Natural killer cell treated with Interleukin-12 subunit alpha and Interleukin-12 subunit beta and Interleukin-15 and Interleukin-18, amount 100 ng/mL, for 72 hours (primary cell): ENCODE data around the gene SCLY. TPM values are rescaled to one million over a fixed set of nuclear protein-coding genes. Genes with fewer than 3 reads are reported as not detected.

Experiments
- ATAC-seq, 2 donors: fragments of 150-1000 bp; cut with Tn5 transposase in 1 of 2; sonication (Bioruptor Pico), chemical (Tn5 transposase) in 1 of 2; 2 replicates each; pipeline ENCODE4 v1.10.0; 2021
- DNase-seq: peaks from one replicate; pipeline ENCODE4 v3.0.0; 2022; ENCODE audit warnings: low spot score
- H3K27ac Mint-ChIP-seq, 2 donors: 1 replicate in 1 of 2; 2 replicates in 1 of 2; pipeline ENCODE4 v1.8.0; 2022; ENCODE audit warnings: mixed read lengths in 2 of 2, mild to moderate bottlenecking in 1 of 2, moderate library complexity in 1 of 2
- H3K27me3 Mint-ChIP-seq, 2 donors: 1 replicate in 1 of 2; 2 replicates in 1 of 2; pipeline ENCODE4 v1.8.0; 2022; ENCODE audit warnings: mixed read lengths in 2 of 2
- H3K36me3 Mint-ChIP-seq: one replicate; pipeline ENCODE4 v1.8.0; 2022; ENCODE audit warnings: mixed read lengths
- H3K4me1 Mint-ChIP-seq, 2 donors: 1 replicate in 1 of 2; 2 replicates in 1 of 2; pipeline ENCODE4 v1.8.0; 2022; ENCODE audit warnings: low read depth in 2 of 2, mixed read lengths in 2 of 2, mild to moderate bottlenecking in 1 of 2
- H3K4me3 Mint-ChIP-seq: one replicate; pipeline ENCODE4 v1.8.0; 2022; ENCODE audit warnings: mixed read lengths
- H3K9me3 Mint-ChIP-seq: 2 replicates; pipeline ENCODE4 v1.8.0; 2022; ENCODE audit warnings: mixed read lengths
- total RNA-seq, 2 donors: library from RNA; stranded (reverse); gene quantifications; one replicate each; pipeline ENCODE4 v1.2.3, GENCODE V29; 2022

The SCLY gene
- total RNA-seq, 2 donors from 2014 or later, result 46.5 to 99.5 TPM

DNA sequence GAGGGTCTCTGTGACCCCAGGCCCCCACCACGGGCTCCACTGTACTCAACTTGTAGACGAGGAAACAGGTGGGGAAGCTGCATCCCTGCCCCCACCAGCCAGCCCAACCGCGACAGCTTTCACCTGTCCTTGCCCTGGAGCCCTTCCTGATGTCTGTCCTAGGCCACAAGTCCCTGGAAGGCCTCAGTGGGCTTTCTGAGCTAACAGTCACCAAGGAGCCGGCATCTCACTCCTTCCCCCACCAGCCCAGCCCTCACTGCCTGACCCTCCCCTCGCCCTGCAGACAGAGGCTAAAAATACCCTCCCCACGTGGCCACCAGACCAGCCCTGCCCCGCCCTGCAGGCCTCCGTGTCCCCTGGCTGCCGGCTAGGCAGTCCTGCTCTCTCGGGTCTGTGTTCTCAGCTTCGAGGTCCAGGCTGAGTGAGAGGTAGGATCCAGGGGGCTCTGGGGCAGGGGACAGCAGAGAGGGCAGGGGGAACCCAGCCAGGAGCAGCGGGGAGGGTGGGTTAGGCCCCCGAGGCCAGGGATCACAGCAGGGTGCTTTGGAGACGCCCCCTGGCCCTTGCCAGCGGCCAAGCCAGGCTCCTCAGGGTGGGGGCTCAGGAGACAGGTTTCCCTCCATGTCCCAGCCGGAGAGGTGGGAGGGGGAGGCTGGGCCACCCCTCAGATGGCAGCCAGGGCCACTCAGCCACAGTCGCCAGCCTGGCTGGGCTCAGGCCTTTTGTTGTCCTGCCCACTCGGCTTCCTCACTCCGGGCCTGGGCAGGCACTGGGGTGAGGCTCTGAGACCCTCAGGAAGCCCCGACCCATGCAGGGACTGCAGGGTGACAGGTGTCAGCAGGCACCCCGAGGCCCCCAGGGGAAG, 77.8 kb downstream of the SCLY start, which contains the start of gene KLHL30:
TSS of gene KLHL30 (plus strand) at position 338 of the 865 bp plus-strand sequence. CDS start 2,087 bp downstream, outside the sequence.
- Mint-ChIP-seq H3K4me1 (peaks cover 0 to 12% of the 10 kb centered on the region in 2 donors), H3K4me3 (no peak within 1 kb of the TSS), H3K27ac (no peak within 1 kb of the TSS), H3K9me3 (no peaks in the 10 kb centered on the region), H3K27me3 (no peaks in the 10 kb centered on the region), H3K36me3 (no peaks in the 10 kb centered on the region)
- DNase-seq, result no peak
- ATAC-seq, result no peak

DNA sequence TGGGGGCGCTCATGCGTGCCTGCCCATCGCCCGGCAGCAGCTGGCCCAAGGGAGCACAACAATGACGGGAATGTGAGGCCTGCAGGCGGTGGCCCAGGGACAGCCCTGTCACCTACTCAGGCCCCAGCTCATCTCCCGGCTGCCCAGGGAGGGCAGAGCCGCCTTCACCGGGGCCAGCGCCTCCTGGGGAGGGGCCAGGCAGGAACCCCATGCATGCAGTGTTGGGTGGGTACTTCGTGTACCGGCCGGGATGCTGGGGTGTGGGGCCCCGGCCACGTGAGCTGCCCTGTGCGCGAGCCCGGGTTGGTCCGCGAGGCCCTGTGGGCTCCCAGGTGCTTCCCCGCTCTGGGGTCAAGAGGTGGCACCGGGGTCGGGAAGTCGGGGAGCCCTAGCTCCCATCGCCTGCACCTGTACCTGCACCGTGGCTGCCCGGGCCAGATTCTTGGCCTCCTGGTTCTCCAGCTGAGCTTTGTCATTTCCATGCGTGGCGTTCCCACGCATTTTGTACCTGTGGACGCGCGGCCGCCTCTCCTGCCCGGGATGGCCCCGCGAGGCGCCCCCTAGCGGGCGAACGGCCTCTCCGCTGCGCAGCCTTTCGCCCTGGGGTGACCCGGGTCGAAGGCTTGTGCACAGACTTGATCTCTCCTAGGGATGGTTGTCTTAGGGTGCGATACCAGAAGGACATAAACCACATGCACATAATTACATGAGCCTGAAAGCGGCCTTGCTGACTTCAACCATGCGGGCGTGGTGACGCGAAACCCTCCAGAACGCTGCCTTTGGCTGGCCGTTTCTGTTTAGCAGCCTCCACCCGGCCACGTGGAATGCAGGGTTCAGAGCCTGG, 78.6 kb downstream of the SCLY start:
- no peak for DNase-seq
- ATAC-seq, result no peak
- no peak overlapping the region for H3K27ac Mint-ChIP-seq
- H3K27me3 Mint-ChIP-seq, result no peaks in the 10 kb centered on the region
- H3K4me1 Mint-ChIP-seq, result peaks cover 0 to 17% of the 10 kb centered on the region in 2 donors
- H3K36me3 Mint-ChIP-seq, result no peaks in the 10 kb centered on the region
- H3K9me3 Mint-ChIP-seq, result no peaks in the 10 kb centered on the region
- H3K4me3 Mint-ChIP-seq, result no peak overlapping the region

DNA sequence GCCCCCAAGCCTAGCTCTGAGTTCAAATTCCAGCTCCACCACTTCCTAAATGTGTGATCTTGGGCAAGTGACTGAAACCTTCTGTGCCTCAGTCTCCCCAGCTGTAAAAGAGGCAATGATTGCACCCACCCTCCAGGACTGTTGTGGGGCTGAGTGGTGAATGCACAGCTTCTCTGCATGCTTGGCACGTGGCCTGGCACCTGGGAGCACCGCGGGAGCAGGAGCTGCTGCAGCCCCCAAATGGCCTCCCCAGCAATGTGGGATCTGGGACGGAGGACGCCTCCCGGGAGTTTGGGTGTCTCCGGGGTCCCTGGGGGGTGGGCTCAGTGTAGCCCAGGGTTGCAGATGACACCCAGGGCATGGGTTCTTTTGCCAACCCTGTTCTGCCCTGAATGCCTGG, 79.2 kb downstream of the SCLY start:
- Mint-ChIP-seq H3K36me3 (no peaks in the 10 kb centered on the region), H3K9me3 (no peaks in the 10 kb centered on the region), H3K4me3 (no peak overlapping the region), H3K27ac (no peak overlapping the region), H3K27me3 (no peaks in the 10 kb centered on the region), H3K4me1 (peaks cover 0 to 17% of the 10 kb centered on the region in 2 donors)
- ATAC-seq, result no peak
- no peak for DNase-seq

DNA sequence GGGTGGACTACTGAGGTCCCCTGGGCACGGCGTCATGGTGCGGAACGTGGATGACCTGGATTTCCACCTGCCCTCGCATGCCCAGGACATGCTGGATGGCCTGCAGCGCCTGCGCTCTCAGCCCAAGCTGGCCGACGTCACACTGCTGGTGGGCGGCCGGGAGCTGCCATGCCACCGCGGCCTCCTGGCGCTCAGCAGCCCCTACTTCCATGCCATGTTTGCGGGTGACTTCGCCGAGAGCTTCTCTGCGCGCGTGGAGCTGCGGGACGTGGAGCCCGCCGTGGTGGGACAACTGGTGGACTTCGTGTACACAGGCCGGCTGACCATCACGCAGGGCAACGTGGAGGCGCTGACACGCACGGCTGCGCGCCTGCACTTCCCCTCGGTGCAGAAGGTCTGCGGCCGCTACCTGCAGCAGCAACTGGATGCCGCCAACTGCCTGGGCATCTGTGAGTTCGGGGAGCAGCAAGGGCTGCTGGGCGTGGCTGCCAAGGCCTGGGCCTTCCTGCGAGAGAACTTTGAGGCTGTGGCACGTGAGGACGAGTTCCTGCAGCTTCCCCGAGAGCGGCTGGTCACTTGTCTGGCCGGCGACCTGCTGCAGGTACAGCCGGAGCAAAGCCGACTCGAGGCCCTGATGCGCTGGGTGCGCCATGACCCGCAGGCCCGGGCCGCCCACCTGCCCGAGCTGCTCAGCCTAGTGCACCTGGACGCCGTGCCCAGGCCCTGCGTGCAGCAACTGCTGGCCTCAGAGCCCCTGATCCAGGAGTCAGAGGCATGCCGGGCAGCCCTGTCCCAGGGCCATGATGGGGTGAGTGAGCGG, 80.1 kb downstream of the SCLY start:
- H3K36me3 Mint-ChIP-seq, result no peaks in the 10 kb centered on the region
- no peak overlapping the region for H3K27ac Mint-ChIP-seq
- peaks cover 0 to 17% of the 10 kb centered on the region in 2 donors for H3K4me1 Mint-ChIP-seq
- ATAC-seq (no peak), DNase-seq (no peak)
- no peaks in the 10 kb centered on the region for H3K27me3 Mint-ChIP-seq
- H3K4me3 Mint-ChIP-seq, result no peak overlapping the region
- no peaks in the 10 kb centered on the region for H3K9me3 Mint-ChIP-seq

DNA sequence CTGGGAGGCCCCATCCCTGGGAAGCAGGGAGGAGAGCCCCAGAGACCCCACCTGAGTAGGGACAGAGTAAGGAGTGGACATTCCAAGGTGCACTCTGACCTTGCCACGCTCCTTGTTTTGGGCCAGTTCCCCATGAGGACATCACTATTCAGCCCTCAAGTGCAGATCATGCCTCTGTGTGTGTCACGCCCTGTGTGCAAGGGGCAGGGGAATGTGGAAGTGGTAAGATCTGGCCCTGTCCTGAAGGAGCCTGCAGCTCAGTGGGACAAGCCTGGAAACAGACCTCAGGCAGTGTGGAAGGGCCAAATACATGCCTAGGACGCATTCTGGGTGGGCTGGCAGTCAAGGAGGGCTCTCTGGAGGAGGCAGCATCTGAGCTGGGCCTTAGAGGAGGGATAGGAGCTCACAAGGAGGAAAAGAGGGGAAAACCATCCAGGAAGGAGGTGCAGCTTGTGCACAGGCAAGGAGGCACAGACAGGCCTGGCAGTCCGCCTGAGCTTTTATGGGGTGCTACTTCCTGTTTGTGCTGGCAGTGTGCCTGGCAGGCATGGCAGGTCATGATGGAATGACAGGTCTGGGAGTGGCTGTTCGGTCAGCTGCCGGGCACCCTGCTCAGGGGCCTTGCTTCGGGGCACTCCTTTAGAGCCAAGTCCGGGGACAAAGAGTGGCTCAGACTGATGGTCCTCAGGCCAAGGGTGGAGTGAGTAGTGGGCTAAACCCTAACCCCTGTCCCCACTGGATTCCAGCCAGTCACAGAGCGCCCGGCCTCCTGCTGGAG, 80.9 kb downstream of the SCLY start:
- ATAC-seq, result no peak
- DNase-seq, result no peak
- H3K4me3 Mint-ChIP-seq, result no peak overlapping the region
- H3K27me3 Mint-ChIP-seq, result no peaks in the 10 kb centered on the region
- peaks cover 0 to 17% of the 10 kb centered on the region in 2 donors for H3K4me1 Mint-ChIP-seq
- H3K9me3 Mint-ChIP-seq, result no peaks in the 10 kb centered on the region
- H3K36me3 Mint-ChIP-seq, result no peaks in the 10 kb centered on the region
- H3K27ac Mint-ChIP-seq, result no peak overlapping the region

DNA sequence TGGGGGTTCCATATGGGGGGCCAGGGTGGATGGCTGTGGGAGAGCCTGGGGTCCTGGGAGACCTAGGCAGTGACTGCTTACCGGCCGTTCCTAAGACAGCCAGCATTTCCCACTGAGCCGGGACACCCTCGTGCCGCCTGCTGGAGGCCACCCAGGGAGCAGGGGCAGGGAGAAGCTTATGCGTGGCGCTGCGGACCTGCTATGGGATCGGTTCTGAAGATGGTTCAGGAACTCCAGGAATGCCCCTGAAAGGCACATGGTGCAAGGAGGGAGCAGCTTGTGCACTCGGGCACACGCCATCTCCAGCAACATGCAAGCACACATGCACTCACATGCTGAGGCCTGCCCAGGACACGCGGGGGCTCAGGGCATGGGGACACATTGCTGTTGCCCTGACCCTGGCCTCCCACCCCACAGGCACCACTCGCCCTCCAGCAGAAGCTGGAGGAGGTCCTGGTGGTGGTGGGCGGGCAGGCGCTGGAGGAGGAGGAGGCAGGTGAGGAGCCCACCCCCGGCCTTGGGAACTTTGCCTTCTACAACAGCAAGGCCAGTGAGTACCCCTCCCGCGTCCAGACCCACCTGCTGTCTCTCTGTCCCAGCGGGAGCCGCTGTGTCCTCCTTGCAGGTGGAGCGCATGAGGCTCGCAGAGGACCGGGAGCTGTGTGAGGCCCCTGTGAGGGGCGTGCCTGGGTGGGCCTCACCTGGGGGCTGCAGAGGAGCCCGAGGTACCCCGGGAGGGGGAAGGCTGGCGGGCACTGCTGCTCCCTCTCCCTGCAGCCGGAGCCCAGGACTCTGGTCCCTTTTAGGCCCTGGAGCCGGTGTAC, 81.8 kb downstream of the SCLY start:
- H3K4me1 Mint-ChIP-seq, result peaks cover 0 to 17% of the 10 kb centered on the region in 2 donors

DNA sequence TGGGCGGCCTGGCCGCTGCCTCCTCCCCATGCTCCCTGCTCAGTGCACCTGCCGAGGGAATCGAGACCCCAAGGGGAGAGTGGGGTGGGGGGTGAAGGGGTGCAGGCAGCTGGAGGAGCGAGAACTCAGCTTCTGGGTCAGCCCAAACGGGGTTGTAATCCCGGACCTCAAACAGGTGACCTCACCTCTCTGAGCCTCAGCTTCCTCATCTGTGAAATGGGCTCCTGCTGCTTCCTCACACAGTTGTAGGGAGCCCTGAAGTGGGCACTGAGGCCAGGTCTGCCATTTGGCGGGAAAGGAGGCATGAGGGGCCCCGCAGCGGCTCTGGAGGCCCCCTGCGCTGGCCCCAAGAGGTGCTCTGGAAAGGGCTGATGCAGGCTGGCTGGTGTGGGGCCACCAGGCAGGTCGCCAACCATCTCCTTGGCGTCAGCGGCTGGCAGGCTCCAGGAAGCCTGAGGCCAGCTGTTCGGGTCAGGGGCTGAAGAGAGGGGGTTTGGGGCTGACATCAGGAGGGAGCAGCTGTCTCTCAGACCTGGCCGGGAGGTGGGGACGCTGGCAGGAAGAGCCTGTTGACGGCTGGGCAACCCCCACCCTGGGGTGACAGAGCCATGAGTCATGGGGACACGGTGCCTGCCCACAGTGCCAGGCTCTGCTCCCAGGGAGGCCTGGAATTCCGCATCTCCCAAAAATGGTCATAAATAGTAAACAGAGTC, 82.6 kb downstream of the SCLY start:
- no peaks in the 10 kb centered on the region for H3K27me3 Mint-ChIP-seq
- H3K9me3 Mint-ChIP-seq, result no peaks in the 10 kb centered on the region
- DNase-seq (no peak), ATAC-seq (no peak)
- H3K4me3 Mint-ChIP-seq, result no peak overlapping the region
- peaks cover 0 to 17% of the 10 kb centered on the region in 2 donors for H3K4me1 Mint-ChIP-seq
- H3K36me3 Mint-ChIP-seq, result no peaks in the 10 kb centered on the region
- H3K27ac Mint-ChIP-seq, result no peak overlapping the region

More for the DNA sequence above, 81.8 kb downstream of the SCLY start:
- no peak overlapping the region for H3K4me3 Mint-ChIP-seq
- no peaks in the 10 kb centered on the region for H3K9me3 Mint-ChIP-seq
- H3K36me3 Mint-ChIP-seq, result no peaks in the 10 kb centered on the region
- ATAC-seq (no peak), DNase-seq (no peak)
- no peaks in the 10 kb centered on the region for H3K27me3 Mint-ChIP-seq
- H3K27ac Mint-ChIP-seq, result no peak overlapping the region

DNA sequence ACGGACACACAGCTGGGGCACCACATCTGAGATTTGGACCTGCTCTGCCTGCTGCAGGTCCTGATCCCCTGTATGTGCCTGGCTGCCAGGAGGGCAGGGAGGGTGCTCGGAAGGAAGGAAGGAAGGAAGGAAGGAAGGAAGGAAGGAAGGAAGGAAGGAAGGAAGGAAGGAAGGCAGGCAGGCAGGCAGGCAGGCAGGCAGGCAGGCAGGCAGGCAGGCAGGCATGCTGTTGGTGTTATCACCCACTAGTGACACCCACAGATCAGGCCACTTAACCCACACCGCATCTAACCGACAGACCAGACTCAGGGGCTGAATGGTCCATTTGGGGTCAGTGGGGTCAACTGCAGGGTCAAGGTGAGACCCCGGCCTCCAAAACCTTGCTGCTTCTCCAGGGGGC, 83.5 kb downstream of the SCLY start:
- Mint-ChIP-seq H3K4me3 (no peak overlapping the region), H3K4me1 (peaks cover 0 to 17% of the 10 kb centered on the region in 2 donors), H3K27me3 (no peaks in the 10 kb centered on the region), H3K27ac (no peak overlapping the region), H3K36me3 (no peaks in the 10 kb centered on the region), H3K9me3 (no peaks in the 10 kb centered on the region)
- DNase-seq, result no peak
- ATAC-seq, result no peak

DNA sequence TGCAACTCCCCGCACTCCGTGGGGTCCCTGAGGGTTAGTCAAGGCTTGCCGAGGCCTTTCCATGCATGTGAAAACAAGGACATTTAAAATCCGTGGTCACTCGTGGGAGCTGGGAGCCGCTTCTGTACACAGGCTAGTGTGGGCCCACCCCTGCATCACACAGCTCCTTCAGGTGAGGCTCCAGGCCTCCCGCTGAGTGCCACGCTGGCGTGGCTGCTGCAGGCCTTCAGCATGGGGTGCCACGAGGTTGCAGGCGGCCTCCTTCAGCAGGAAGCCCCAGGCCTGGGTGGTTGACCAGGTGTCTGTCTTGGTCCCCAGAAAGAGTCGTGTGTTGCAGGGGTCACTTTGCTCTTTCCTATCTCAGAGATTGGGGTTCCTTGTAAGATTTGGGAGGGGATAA, 84.2 kb downstream of the SCLY start:
- Mint-ChIP-seq H3K27me3 (no peaks in the 10 kb centered on the region), H3K4me1 (peaks cover 0 to 15% of the 10 kb centered on the region in 2 donors), H3K27ac (no peak overlapping the region), H3K9me3 (no peaks in the 10 kb centered on the region), H3K36me3 (no peaks in the 10 kb centered on the region), H3K4me3 (no peak overlapping the region)
- ATAC-seq (no peak), DNase-seq (no peak)

DNA sequence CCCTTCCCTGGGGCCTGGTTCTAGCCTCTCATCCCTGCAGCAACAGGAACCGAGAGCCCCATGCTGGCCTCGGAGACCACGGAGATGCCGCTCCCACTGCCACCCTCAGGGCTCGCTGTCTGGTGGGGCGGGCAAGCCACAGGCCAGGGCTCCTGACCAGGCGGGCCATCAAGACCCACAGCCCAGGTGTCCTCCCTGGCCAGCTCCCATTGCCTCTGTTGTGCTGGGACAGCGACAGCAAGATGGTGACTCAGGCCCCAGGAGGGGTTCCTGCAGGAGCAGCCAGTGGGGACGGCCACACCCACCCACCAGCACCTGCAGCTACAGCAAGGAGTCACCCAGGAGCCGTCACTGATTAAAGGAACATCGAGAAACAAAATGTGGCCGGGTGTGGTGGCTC, 85.0 kb downstream of the SCLY start:
- ATAC-seq (no peak), DNase-seq (no peak)
- no peaks in the 10 kb centered on the region for H3K9me3 Mint-ChIP-seq
- no peaks in the 10 kb centered on the region for H3K36me3 Mint-ChIP-seq
- no peaks in the 10 kb centered on the region for H3K27me3 Mint-ChIP-seq
- peaks cover 0 to 15% of the 10 kb centered on the region in 2 donors for H3K4me1 Mint-ChIP-seq
- no peak overlapping the region for H3K4me3 Mint-ChIP-seq
- H3K27ac Mint-ChIP-seq, result no peak overlapping the region

DNA sequence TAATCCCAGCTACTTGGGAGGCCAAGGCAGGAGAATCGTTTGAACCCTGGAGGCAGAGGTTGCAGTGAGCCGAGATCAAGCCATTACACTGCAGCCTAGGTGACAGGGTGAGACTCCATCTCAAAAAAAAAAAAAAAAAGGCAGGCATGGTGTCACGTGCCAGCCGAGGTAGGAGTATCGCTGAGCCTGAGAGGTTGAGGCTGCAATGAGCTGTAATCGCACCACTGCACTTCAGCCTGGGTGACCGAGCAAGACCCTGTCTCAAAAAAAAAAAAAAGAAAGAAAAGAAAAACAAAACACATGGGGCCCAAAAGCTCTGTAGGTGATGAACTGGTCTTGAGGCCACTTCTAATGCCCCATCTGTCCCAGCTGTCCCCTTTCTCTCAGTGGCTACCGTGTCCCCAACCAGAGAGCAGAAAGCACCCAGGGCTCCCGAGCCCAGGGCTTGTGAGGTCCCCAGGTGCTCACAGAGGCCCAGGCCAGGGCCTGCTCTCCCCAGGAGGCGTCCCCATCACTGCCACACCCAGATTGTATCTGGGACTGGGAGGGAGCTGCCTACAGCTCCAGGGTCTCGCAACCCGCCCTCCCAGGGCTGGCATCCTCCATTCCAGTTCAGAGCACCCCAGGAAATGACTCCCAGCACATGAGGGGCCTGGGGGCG, 86.2 kb downstream of the SCLY start:
- no peaks in the 10 kb centered on the region for H3K36me3 Mint-ChIP-seq
- no peak for ATAC-seq

More for the DNA sequence above, 86.2 kb downstream of the SCLY start:
- no peaks in the 10 kb centered on the region for H3K9me3 Mint-ChIP-seq
- no peak overlapping the region for H3K27ac Mint-ChIP-seq
- H3K27me3 Mint-ChIP-seq, result no peaks in the 10 kb centered on the region
- H3K4me3 Mint-ChIP-seq, result no peak overlapping the region
- DNase-seq, result no peak
- H3K4me1 Mint-ChIP-seq, result peaks cover 0 to 7% of the 10 kb centered on the region in 2 donors
